GM12891 (cell line): ENCODE data around the gene ARMC5.
A peak's percentile ranks its signal among the peaks of the same experiment; 100 is the strongest.

ENCODE experiments used
- DNase-seq: peaks from one replicate; pipeline ENCODE4 v3.0.0; 2011; ENCODE audit warnings: low spot score; ENCODE audit not compliant: insufficient read length
- FAIRE-seq: peaks from 2 replicates; lab custom pipeline; 2011; peaks lifted over from hg19 to GRCh38; lab: Jason Lieb, UNC
- PAX5 ChIP-seq: IDR thresholded peaks from 2 replicates; pipeline ENCODE4 v1.6.1; 2011; ENCODE audit warnings: low read length, moderate library complexity, mild to moderate bottlenecking; ENCODE audit not compliant: insufficient read depth, severe bottlenecking
- POLR2A ChIP-seq: IDR thresholded peaks from 2 replicates; pipeline ENCODE4 v1.6.1; 2011; ENCODE audit warnings: low read depth, low read length, control low read depth
- POLR2AphosphoS5 ChIP-seq: IDR thresholded peaks from 2 replicates; pipeline ENCODE4 v1.6.1; 2011; ENCODE audit warnings: low read depth, low read length, control low read depth
- POU2F2 ChIP-seq: IDR thresholded peaks from 2 replicates; pipeline ENCODE4 v1.6.1; 2011; ENCODE audit warnings: low read depth, mild to moderate bottlenecking, control low read depth, low read length, moderate library complexity
- SPI1 ChIP-seq: IDR thresholded peaks from 2 replicates; pipeline ENCODE4 v1.6.1; 2011; ENCODE audit warnings: low read depth, low read length, control low read depth
- TAF1 ChIP-seq: IDR thresholded peaks from 2 replicates; pipeline ENCODE4 v1.6.1; 2011; ENCODE audit warnings: low read depth, low read length, control low read depth

Gene ARMC5

GRCh38 chr16:31452631-31453106, 6.6 kb upstream of the ARMC5 start:
- DNase-seq (no peak), FAIRE-seq (no peak)
- TF ChIP-seq PAX5, result no peak
- no peak for TF ChIP-seq TAF1
- TF ChIP-seq SPI1, result no peak
- TF ChIP-seq POLR2AphosphoS5, result no peak
- no peak for TF ChIP-seq POU2F2
- no peak for TF ChIP-seq POLR2A

DNA sequence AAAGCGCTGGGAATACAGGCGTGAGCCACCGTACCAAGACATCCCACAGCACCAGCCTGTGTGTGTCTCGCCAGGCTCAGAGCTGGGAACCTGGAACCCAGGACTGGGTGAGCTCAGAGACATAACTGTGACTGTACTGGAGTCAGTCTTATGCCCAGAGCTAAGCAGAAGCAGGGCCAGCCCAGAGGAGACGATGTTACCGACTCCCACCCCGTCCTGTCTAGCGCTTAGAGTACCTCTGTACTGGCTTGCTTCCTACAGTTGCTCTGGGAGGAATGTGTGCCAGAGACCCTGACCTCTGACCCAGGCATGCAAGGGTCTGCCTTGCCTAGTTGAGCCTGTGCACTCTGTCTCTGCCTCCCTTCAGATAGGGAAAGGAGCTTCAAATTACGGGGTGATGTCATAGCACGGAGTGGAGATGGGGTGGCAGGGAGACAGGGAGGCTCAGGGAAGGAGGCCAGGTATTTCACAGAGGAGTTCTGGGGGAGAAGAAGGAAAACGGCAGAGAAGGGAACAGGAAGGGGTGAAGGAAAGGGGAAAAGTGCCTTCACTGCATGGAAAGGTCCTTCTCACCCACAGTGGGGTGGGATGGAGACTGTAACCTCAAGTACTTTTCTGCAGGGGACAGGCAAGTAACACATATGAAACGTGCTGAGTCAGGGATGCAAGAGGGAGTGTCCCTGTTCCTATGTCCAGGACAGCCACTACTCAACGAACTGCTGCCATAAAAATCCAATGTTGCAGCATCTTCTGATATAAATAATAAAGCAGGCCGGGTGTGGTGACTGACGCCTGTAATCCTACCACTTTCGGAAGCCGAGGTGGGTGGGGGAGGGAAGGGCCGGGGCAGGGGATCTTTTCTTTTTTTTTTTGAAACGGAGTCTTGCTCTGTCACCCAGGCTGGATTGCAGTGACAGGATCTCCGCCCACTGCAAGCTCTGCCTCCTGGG, 5.8 kb upstream of the ARMC5 start:
- no peak for DNase-seq
- no peak for FAIRE-seq
- no peak for TF ChIP-seq SPI1
- no peak for TF ChIP-seq POU2F2
- no peak for TF ChIP-seq TAF1
- no peak for TF ChIP-seq POLR2AphosphoS5
- no peak for TF ChIP-seq PAX5
- no peak for TF ChIP-seq POLR2A

- TF ChIP-seq POLR2AphosphoS5 (no peak), TAF1 (no peak), PAX5 (no peak), SPI1 (no peak), POLR2A (no peak), POU2F2 (no peak)
- FAIRE-seq (no peak), DNase-seq (no peak)
These were observed 3.5 kb upstream of the ARMC5 start for GRCh38 chr16:31455601-31456314.

DNA sequence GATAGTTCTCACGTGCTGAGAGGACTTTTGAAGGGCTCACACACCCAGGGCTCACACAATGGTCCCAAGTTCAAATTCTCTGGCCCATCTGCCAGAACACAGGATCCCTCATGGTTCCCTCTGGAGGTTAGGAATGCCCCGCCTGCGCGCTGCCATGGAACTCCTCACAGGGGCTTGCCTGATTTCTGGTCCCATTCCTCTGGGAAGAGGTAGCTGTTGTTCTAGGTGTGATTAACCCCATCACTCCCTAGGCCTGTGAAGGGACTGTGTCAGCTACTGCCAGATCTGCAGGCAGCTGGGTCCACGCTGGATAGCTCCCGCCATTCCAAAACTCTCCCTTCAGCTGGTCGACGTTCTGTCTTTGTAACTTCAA, 2.3 kb upstream of the ARMC5 start:
- no peak for FAIRE-seq
- TF ChIP-seq SPI1 (no peak), TAF1 (no peak), PAX5 (no peak), POLR2A (no peak)
- DNase-seq, result no peak

GRCh38 chr16:31458073-31458843, 1.0 kb upstream of the ARMC5 start:
- DNase-seq (peak; percentile 59), FAIRE-seq (peak; percentile 51)
- TF ChIP-seq TAF1 (peak; percentile 69), POLR2AphosphoS5 (no peak; the same call in 1 of the 2 replicates), SPI1 (no peak), POU2F2 (peak; percentile 71), POLR2A (peak; percentile 42; the same call in 1 of the 2 replicates), PAX5 (no peak)

DNA sequence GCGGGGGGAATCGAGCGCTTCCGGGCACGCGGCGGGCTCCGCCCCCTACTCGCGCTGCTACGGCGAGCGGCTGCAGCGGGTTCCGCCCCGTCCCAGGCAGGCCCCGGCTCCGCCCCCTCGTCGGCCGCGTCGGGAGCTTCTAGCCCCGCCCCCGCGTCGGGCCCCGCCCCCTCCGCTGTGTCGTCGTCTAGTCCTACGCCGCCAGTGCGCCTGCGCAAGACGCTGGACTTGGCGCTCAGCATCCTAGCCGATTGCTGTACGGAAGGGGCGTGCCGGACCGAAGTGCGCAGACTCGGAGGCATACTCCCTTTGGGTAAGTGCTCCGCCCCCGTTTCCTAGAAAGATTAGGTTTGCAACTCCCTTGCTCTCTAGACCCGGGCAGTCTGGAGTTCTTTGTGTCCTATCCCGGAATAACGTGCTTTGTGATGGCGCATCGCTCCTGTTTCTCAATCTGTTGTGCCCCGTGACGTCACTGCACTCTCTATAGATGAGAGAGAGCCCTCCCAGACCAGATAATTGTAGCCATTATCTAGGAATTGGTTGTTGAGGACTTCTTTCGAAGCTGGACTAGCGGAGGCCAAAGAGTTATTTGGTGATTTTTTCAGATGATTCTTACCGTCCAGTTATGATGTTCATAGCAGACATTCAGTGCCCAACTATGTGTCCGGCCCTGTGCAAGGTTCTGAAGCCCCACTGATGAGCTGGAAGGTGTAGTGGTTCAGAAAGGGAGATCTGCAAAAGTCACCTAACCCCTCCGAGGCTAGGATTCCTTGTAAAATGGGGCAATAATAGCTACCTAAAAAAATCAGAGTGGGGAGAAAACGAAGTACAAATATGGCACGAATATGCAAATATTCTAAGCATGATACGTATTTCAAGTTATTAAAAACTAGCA, 633 bp downstream of the ARMC5 start:
- peak; percentile 97 for FAIRE-seq
- TF ChIP-seq POLR2AphosphoS5 (peak; percentile 31; the same call in 1 of the 2 replicates), SPI1 (no peak)
- DNase-seq, result peak; percentile 88

DNA sequence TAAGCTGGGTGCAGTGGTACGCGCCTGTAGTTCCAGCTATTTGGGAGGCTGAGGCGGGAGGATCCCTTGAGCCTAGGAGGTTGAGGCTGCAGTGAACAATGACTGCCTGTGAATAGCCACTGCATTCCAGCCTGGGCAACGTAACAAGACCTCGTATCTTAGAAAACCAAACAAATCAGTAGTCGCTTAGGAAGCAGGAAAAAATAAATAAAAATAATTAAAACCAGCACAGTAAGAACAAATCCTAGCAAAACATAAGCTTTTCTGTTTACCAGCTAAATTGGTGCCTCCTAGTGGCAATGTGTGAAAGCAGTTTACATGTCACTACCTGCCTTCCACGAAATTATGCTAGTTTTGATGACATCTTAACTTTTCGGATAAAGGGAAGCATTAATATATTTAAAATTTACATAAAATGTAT, 1.3 kb downstream of the ARMC5 start:
- FAIRE-seq, result peak; percentile 28
- TF ChIP-seq POU2F2 (no peak), PAX5 (no peak), POLR2A (no peak), SPI1 (no peak), TAF1 (no peak), POLR2AphosphoS5 (no peak)
- DNase-seq, result no peak

- no peak for TF ChIP-seq SPI1
- TF ChIP-seq POU2F2, result no peak
- TF ChIP-seq POLR2A, result no peak
- TF ChIP-seq PAX5, result no peak
- no peak for TF ChIP-seq POLR2AphosphoS5
- no peak for TF ChIP-seq TAF1
- FAIRE-seq (no peak), DNase-seq (no peak)
These were observed 2.1 kb downstream of the ARMC5 start for GRCh38 chr16:31461201-31461920.
